GM18873 (cell line): Measurements from ENCODE around the gene PPT1.
A peak's percentile ranks its signal among the peaks of the same experiment; 100 is the strongest.
"Not testable (repeated sequence)": the region's sequence is repeated elsewhere in the genome, so short reads cannot be mapped to it uniquely, and the experiment has no call there.

Experiments
- ATAC-seq: cut with Tn5 transposase; IDR thresholded peaks from one replicate; pipeline ENCODE4 v1.9.1; 2021; ENCODE audit warnings: mild to moderate bottlenecking, moderate library complexity, moderate number of reproducible peaks; ENCODE audit not compliant: unreplicated experiment, low FRiP score

PPT1 gene

GRCh38 chr1:40092706-40093639 is 4.1 kb downstream of the PPT1 start:
- no peak for ATAC-seq

- ATAC-seq = no peak
Observed at GRCh38 chr1:40092241-40092640, 4.8 kb downstream of the PPT1 start.

- no peak for ATAC-seq
Observed at GRCh38 chr1:40090652-40091355, 6.2 kb downstream of the PPT1 start.

GRCh38 chr1:40084750-40085149 is 12.3 kb downstream of the PPT1 start:
- ATAC-seq = not testable (repeated sequence)

GRCh38 chr1:40081871-40082270 is 15.2 kb downstream of the PPT1 start:
- ATAC-seq = no peak

GRCh38 chr1:40079774-40080400 is 17.2 kb downstream of the PPT1 start:
- no peak for ATAC-seq

GRCh38 chr1:40078512-40079333 is 18.3 kb downstream of the PPT1 start:
- ATAC-seq = no peak

- no peak for ATAC-seq
Observed at GRCh38 chr1:40076895-40077312, 20.1 kb downstream of the PPT1 start.

- no peak for ATAC-seq
Observed at GRCh38 chr1:40075266-40075665, 21.8 kb downstream of the PPT1 start.

- ATAC-seq = no peak
Observed at GRCh38 chr1:40073062-40073461, 24.0 kb downstream of the PPT1 start.

GRCh38 chr1:40072142-40072541 is 24.9 kb downstream of the PPT1 start:
- no peak for ATAC-seq

GRCh38 chr1:40067851-40068250 is 29.2 kb downstream of the PPT1 start:
- no peak for ATAC-seq

GRCh38 chr1:40067023-40067422 is 30.0 kb downstream of the PPT1 start:
- no peak for ATAC-seq

GRCh38 chr1:40064797-40065499 is 32.1 kb downstream of the PPT1 start:
- ATAC-seq = peak; percentile 55

- ATAC-seq = no peak
Observed at GRCh38 chr1:40059960-40060750, 36.9 kb downstream of the PPT1 start.

GRCh38 chr1:40059338-40059959 is 37.6 kb downstream of the PPT1 start:
- ATAC-seq = no peak

- ATAC-seq = no peak
Observed at GRCh38 chr1:40058453-40059337, 38.4 kb downstream of the PPT1 start.

- no peak for ATAC-seq
Observed at GRCh38 chr1:40058097-40058452, 39.0 kb downstream of the PPT1 start.
